ENCODE results near the gene KIAA0930.

- TF ChIP-seq, protein P1, sequence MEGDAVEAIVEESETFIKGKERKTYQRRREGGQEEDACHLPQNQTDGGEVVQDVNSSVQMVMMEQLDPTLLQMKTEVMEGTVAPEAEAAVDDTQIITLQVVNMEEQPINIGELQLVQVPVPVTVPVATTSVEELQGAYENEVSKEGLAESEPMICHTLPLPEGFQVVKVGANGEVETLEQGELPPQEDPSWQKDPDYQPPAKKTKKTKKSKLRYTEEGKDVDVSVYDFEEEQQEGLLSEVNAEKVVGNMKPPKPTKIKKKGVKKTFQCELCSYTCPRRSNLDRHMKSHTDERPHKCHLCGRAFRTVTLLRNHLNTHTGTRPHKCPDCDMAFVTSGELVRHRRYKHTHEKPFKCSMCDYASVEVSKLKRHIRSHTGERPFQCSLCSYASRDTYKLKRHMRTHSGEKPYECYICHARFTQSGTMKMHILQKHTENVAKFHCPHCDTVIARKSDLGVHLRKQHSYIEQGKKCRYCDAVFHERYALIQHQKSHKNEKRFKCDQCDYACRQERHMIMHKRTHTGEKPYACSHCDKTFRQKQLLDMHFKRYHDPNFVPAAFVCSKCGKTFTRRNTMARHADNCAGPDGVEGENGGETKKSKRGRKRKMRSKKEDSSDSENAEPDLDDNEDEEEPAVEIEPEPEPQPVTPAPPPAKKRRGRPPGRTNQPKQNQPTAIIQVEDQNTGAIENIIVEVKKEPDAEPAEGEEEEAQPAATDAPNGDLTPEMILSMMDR (IDR thresholded peaks at IDR 0.05 in 8 of 11, conservative IDR thresholded peaks at IDR 0.05 in 3 of 11): no peak
- TF ChIP-seq POLR2AphosphoS5 (IDR thresholded peaks at IDR 0.05): no peak
Observed at GRCh38 chr22:45239681-45240051, 1.0 kb downstream of the KIAA0930 start.

Measured in spleen (tissue), 7 donors.